Activated B cell treated with CpG ODN at 0.5 μM for 24 hours (primary cell): ENCODE measurements around the gene MFSD2A. TPM values are rescaled to one million over a fixed set of nuclear protein-coding genes. Genes with fewer than 3 reads are reported as not detected.

Experiments used
- ATAC-seq: fragments of 200-7000 bp; cut with Tn5 transposase; one replicate; pipeline ENCODE4 v1.10.0; 2021; ENCODE audit warnings: low read depth, mild to moderate bottlenecking, moderate library complexity
- CTCF ChIA-PET: fragments of 350-600 bp; sonication (Branson Sonifier 250); formaldehyde crosslinking; loops from one replicate; lab custom pipeline; 2021; ENCODE audit warnings: antibody characterized with exemption; lab: Charles Lee
- POLR2A ChIA-PET: fragments of 350-600 bp; sonication (Branson Sonifier 250); formaldehyde crosslinking; loops from one replicate; lab custom pipeline; 2021; ENCODE audit warnings: antibody characterized with exemption; lab: Charles Lee
- DNase-seq: peaks from one replicate; pipeline ENCODE4 v3.0.0; 2022
- H3K27ac Mint-ChIP-seq: one replicate; pipeline ENCODE4 v1.8.0; 2020; ENCODE audit warnings: mixed read lengths
- H3K27me3 Mint-ChIP-seq: one replicate; pipeline ENCODE4 v1.8.0; 2021; ENCODE audit warnings: mixed read lengths
- H3K36me3 Mint-ChIP-seq: one replicate; pipeline ENCODE4 v1.8.0; 2021; ENCODE audit warnings: low read depth, mixed read lengths
- H3K4me1 Mint-ChIP-seq: one replicate; pipeline ENCODE4 v1.8.0; 2021; ENCODE audit warnings: mixed read lengths
- H3K4me3 Mint-ChIP-seq: one replicate; pipeline ENCODE4 v1.8.0; 2020; ENCODE audit warnings: mild to moderate bottlenecking, mixed read lengths
- H3K9me3 Mint-ChIP-seq: one replicate; pipeline ENCODE4 v1.8.0; 2020; ENCODE audit warnings: mixed read lengths
- CTCF ChIP-seq: fragments of 200-600 bp; IDR thresholded peaks from one replicate; pipeline ENCODE4 v1.8.0; 2022; ENCODE audit warnings: antibody characterized with exemption, mild to moderate bottlenecking
- intact Hi-C: fragments of 100-400 bp; cut with micrococcal nuclease; formaldehyde crosslinking; loops from one replicate; pipeline ENCODE4 v1.15.1; 2024
- total RNA-seq: library from RNA; stranded (reverse); gene quantifications from 2 replicates; pipeline ENCODE4 v1.2.3, GENCODE V29; 2022

The MFSD2A gene
- 30.3 and 36.0 TPM in 2 replicates for total RNA-seq

DNA sequence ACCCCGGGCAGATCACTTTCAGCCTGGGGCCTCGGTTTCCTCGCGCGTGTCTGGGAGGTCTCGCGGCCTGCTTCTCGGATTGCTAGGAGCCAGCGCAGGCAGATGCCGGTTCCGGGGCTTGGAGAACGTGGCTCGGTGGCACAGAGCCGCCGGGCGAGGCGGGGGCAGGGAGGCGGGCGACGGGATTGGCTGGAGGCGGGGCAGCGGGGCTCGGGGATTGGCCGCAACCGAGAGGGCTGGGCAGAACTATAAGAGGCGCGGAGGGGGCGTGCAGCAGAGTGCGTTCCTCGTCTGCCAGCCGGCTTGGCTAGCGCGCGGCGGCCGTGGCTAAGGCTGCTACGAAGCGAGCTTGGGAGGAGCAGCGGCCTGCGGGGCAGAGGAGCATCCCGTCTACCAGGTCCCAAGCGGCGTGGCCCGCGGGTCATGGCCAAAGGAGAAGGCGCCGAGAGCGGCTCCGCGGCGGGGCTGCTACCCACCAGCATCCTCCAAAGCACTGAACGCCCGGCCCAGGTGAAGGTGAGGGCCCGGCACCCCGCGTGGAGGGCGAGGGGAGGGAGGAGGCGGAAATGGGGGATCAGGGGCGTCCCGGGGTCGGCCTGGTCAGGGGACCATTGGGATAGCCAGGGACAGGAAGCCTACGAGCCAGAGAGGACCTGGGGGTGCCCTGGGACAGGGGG, at the start of gene MFSD2A:
Gene MFSD2A, plus strand, starts transcription at position 276 of the 677 bp plus-strand sequence. Its CDS starts 148 bp downstream, at position 424.
- peak; percentile 94 for ATAC-seq
- peak within 1 kb of the TSS; percentile 95 for H3K4me3 Mint-ChIP-seq
- intact Hi-C loops, result loop anchor here (1.0 to 2.0 kb wide), 3 partner anchors 18 to 138 kb away; partner anchors contain the start of gene CAP1
- DNase-seq, result peak; percentile 85
- CTCF ChIA-PET, result interaction anchor here (1.0 to 1.7 kb wide), 4 partner anchors 19 to 138 kb away, joined by 3 to 8 read pairs (median 6); no protein-coding TSS in a partner anchor
- H3K4me1 Mint-ChIP-seq, result peaks cover 41% of the 10 kb centered on the region
- no peaks in the 10 kb centered on the region for H3K27me3 Mint-ChIP-seq
- H3K36me3 Mint-ChIP-seq, result peaks cover 35% of the 10 kb centered on the region
- POLR2A ChIA-PET, result interaction anchor here (0.8 to 4.7 kb wide), 11 partner anchors 11 to 553 kb away, joined by 3 to 38 read pairs (median 4); partner anchors contain the start of genes CAP1, EXO5 and TRIT1
- TF ChIP-seq CTCF, result no peak
- no peaks in the 10 kb centered on the region for H3K9me3 Mint-ChIP-seq
- peak within 1 kb of the TSS; percentile 86 for H3K27ac Mint-ChIP-seq

DNA sequence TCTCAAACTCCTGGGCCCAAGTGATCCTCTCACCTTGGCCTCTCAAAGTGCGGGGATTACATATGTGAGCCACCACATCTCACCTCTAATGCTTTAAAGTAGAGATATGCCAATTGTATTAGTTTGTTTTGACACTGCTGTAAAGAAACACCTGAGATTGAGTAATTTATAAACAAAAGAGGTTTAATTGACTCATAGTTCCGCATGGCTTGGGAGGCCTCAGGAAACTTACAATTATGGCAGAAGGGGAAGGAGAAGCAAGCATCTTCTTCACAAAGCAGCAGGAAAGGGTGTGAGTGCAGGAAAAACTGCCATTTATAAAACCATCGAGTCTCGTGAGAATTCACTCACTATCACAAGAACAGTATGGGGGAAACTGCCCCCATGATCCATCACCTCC, 49.8 kb upstream of the MFSD2A start:
- ChIA-PET CTCF (no interaction called here), POLR2A (interaction anchor here (1.3 kb wide), 1 partner anchor 11 kb away, joined by 3 read pairs; no protein-coding TSS in a partner anchor)
- peaks cover 2% of the 10 kb centered on the region for H3K36me3 Mint-ChIP-seq
- DNase-seq (no peak), ATAC-seq (no peak)
- H3K4me1 Mint-ChIP-seq, result peaks cover 11% of the 10 kb centered on the region
- TF ChIP-seq CTCF, result no peak
- H3K27me3 Mint-ChIP-seq, result peaks cover 29% of the 10 kb centered on the region
- intact Hi-C loops, result no loop called here
- H3K4me3 Mint-ChIP-seq, result no peak overlapping the region
- no peak overlapping the region for H3K27ac Mint-ChIP-seq
- peaks cover 5% of the 10 kb centered on the region for H3K9me3 Mint-ChIP-seq

DNA sequence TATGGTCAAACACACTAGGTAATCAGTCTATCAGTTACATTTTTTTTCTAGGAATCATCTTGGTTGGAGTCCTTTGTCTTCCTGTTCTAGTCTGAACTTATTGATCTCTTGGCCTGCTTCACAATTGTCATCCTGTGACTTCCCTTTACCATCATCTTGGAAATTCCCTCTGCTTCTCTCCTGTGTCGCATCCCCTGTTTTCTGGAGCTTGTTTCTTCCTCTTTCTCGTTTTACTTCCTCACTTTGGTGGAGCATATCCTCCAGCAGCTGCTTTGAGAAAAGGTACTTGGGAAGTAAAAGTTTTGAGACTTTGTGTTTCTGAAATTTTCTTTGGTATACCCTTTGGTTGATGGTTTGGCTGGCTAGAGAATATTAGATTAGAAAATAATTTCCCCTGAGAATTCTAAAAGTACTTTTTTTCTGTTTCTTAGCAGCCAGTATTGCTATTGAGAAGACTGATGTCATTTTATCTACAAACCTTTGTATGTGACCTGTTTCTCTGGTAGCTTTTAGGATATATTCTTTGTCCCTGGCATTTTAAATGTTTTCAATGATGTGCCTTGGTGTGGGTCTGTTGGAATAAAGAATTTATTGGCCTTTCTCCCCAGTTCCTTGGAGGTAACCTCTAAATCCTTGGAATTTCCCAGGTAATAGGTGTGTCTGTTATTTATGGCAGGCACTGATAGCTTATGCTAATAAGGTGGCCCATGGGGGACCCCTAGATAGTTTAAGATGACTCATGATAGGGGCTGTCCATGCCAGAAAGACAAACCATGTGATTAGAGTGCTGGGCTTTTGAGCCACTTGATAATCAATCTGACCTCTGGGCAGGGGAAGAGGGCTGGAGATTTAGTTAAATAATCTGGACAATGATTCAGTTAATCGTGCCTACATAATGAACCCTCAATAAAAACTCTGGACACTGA, 47.2 kb upstream of the MFSD2A start:
- H3K4me3 Mint-ChIP-seq, result no peak overlapping the region
- H3K9me3 Mint-ChIP-seq, result peaks cover 5% of the 10 kb centered on the region
- peaks cover 2% of the 10 kb centered on the region for H3K36me3 Mint-ChIP-seq
- H3K27ac Mint-ChIP-seq, result no peak overlapping the region
- ATAC-seq (no peak), DNase-seq (no peak)
- no peak for TF ChIP-seq CTCF
- peaks cover 26% of the 10 kb centered on the region for H3K27me3 Mint-ChIP-seq
- CTCF ChIA-PET, result interaction anchor here (0.8 kb wide), 1 partner anchor 64 kb away, joined by 3 read pairs; no protein-coding TSS in a partner anchor
- peaks cover 8% of the 10 kb centered on the region for H3K4me1 Mint-ChIP-seq
- POLR2A ChIA-PET, result no interaction called here
- intact Hi-C loops, result no loop called here

- H3K4me1 Mint-ChIP-seq, result peaks cover 8% of the 10 kb centered on the region
- CTCF ChIA-PET, result no interaction called here
- intact Hi-C loops, result no loop called here
Observed at GRCh38 chr1:39908534-39908933, 46.4 kb upstream of the MFSD2A start.

More at GRCh38 chr1:39908534-39908933, 46.4 kb upstream of the MFSD2A start:
- DNase-seq (no peak), ATAC-seq (no peak)
- TF ChIP-seq CTCF, result no peak
- Mint-ChIP-seq H3K9me3 (peaks cover 5% of the 10 kb centered on the region), H3K4me3 (no peak overlapping the region), H3K27ac (no peak overlapping the region), H3K27me3 (peaks cover 19% of the 10 kb centered on the region), H3K36me3 (peaks cover 2% of the 10 kb centered on the region)
- POLR2A ChIA-PET, result no interaction called here
